ENCODE measurements around the gene KDM4C. TPM values are rescaled to one million over a fixed set of nuclear protein-coding genes. Genes with fewer than 3 reads are reported as not detected.

KDM4C gene
- total and polyA plus RNA-seq, 10 donors: 11.1 to 85.5 (median 61.9) TPM

GRCh38 chr9:6921315-6921714 is 163.5 kb downstream of the KDM4C start:
- DNase-seq: no peak
- Histone ChIP-seq H3K9me3 (no peaks in the 10 kb centered on the region), H3K36me3 (peaks cover 0 to 19% (median 0%) of the 10 kb centered on the region in 6 donors), H3K27me3 (replicated peaks in 1 of 7) (no peaks in the 10 kb centered on the region), H3K4me1 (peaks cover 0 to 46% (median 11%) of the 10 kb centered on the region in 6 donors), H3K4me3 (no peak overlapping the region), H3K27ac (peak overlapping the region in 2 of 8 donors; percentile 29 to 51)
- TF ChIP-seq CTCF (IDR thresholded peaks at IDR 0.05 in 8 of 11, conservative IDR thresholded peaks at IDR 0.05 in 3 of 11) (no peak), POLR2A (IDR thresholded peaks at IDR 0.05) (no peak), POLR2AphosphoS5 (IDR thresholded peaks at IDR 0.05) (no peak)
- intact Hi-C loops (cut with DNase I; ENCODE audit: low total_unique reads): no loop called here
- 80 to 93% (median 90%) methylated on average over 5 of the region's 5 CpGs for WGBS, 5 donors

- Histone ChIP-seq H3K9me3 (no peaks in the 10 kb centered on the region), H3K4me3 (no peak overlapping the region), H3K27me3 (replicated peaks in 1 of 7) (no peaks in the 10 kb centered on the region), H3K4me1 (peaks cover 0 to 46% (median 11%) of the 10 kb centered on the region in 6 donors), H3K27ac (no peak overlapping the region), H3K36me3 (peaks cover 0 to 19% (median 0%) of the 10 kb centered on the region in 6 donors)
- intact Hi-C loops (cut with DNase I; ENCODE audit: low total_unique reads): no loop called here
- no peak for DNase-seq
- 62 to 88% (median 70%) methylated on average over 2 of the region's 2 CpGs for WGBS, 5 donors
- TF ChIP-seq CTCF (IDR thresholded peaks at IDR 0.05 in 8 of 11, conservative IDR thresholded peaks at IDR 0.05 in 3 of 11) (no peak), POLR2AphosphoS5 (IDR thresholded peaks at IDR 0.05) (no peak), POLR2A (IDR thresholded peaks at IDR 0.05) (no peak)
Measured at GRCh38 chr9:6922124-6922676, 164.4 kb downstream of the KDM4C start.

GRCh38 chr9:6922680-6923079 is 164.9 kb downstream of the KDM4C start:
- Histone ChIP-seq H3K4me1 (peaks cover 0 to 46% (median 11%) of the 10 kb centered on the region in 6 donors), H3K36me3 (peaks cover 0 to 19% (median 0%) of the 10 kb centered on the region in 6 donors), H3K9me3 (no peaks in the 10 kb centered on the region), H3K27me3 (replicated peaks in 1 of 7) (no peaks in the 10 kb centered on the region), H3K27ac (no peak overlapping the region), H3K4me3 (no peak overlapping the region)
- TF ChIP-seq POLR2AphosphoS5 (IDR thresholded peaks at IDR 0.05) (no peak), CTCF (IDR thresholded peaks at IDR 0.05 in 8 of 11, conservative IDR thresholded peaks at IDR 0.05 in 3 of 11) (no peak), POLR2A (IDR thresholded peaks at IDR 0.05) (no peak)
- WGBS, 5 donors: 59 to 92% (median 63%) methylated on average over 2 of the region's 2 CpGs
- intact Hi-C loops (cut with DNase I; ENCODE audit: low total_unique reads): no loop called here
- DNase-seq: no peak

- Histone ChIP-seq H3K4me3 (no peak overlapping the region), H3K36me3 (peaks cover 0 to 19% (median 0%) of the 10 kb centered on the region in 6 donors), H3K27ac (no peak overlapping the region), H3K9me3 (no peaks in the 10 kb centered on the region), H3K27me3 (replicated peaks in 1 of 7) (no peaks in the 10 kb centered on the region), H3K4me1 (peaks cover 0 to 46% (median 11%) of the 10 kb centered on the region in 6 donors)
- intact Hi-C loops (cut with DNase I; ENCODE audit: low total_unique reads): no loop called here
- no peak for TF ChIP-seq POLR2AphosphoS5 (IDR thresholded peaks at IDR 0.05)
- no peak for TF ChIP-seq POLR2A (IDR thresholded peaks at IDR 0.05)
- no peak for TF ChIP-seq CTCF (IDR thresholded peaks at IDR 0.05 in 8 of 11, conservative IDR thresholded peaks at IDR 0.05 in 3 of 11)
- WGBS, 5 donors: 70 to 82% (median 71%) methylated on average over 5 of the region's 5 CpGs
- DNase-seq: no peak
Measured at GRCh38 chr9:6923086-6923485, 165.3 kb downstream of the KDM4C start.
